ENCODE results near the gene NFIB.

GRCh38 chr9:14353222-14354056 is 39.5 kb upstream of the NFIB start:
- TF ChIP-seq SIN3A (IDR thresholded peaks at IDR 0.05; ENCODE audit: borderline replicate concordance, low read depth, low read length) (no peak), REST (IDR thresholded peaks at IDR 0.05; ENCODE audit: low read depth, low read length) (no peak), CTCF (IDR thresholded peaks at IDR 0.05) (peak; percentile 95), TEAD4 (IDR thresholded peaks at IDR 0.05; ENCODE audit: borderline replicate concordance, insufficient read depth) (no peak), POLR2AphosphoS5 (IDR thresholded peaks at IDR 0.05; ENCODE audit: low read depth, low read length) (no peak), YY1 (IDR thresholded peaks at IDR 0.05; ENCODE audit: low read depth) (no peak)

Data from SK-N-SH (cell line).